ENCODE results near the gene IDH3G. TPM values are rescaled to one million over a fixed set of nuclear protein-coding genes. Genes with fewer than 3 reads are reported as not detected.

IDH3G gene
- total and polyA plus RNA-seq, 3 donors from 2014 or later = 52.4 to 83.1 (median 74.9) TPM

DNA sequence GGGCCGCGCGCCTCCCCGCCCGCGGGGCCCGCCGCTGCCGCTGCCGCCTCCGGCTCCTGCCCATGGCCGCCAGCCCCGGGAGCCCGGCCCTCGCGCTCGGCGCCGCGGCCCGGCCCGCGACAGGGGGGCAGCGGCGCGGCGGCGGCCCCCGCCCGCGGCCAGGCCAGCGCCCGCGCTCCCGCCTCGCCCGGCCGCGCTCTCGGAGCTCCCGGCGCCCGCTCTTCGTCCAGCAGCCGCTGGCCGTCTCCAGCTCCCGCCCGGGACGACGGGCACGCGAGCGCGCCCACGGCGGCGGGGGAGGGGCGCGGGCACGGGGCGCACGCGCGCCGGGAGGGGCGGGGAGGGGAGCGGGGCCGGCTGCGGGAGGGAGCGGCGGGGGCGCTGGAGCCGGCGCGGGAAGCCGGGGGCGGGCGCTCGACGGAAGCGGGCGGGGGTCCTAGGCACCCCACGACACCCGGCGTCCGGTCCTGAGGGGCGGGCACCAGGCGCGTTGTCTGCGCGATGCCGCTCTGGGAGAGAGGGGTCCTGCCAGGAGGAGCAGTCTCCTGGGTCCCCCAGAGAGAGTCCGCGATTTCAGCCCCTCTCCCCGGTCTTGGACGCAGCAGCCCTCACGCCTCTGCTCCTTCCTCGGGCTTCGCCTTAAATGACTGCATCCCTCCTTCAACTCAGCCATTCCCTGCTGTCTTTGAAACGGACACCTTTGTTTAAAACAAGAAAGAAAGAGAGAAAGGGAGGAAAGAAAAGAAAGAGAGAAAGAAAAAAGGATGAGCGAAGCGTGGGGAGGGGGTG, 36.7 kb upstream of the IDH3G start:
- H3K4me3 ChIP-seq = no peak overlapping the region
- no peaks in the 10 kb centered on the region for H3K27me3 ChIP-seq
- intact Hi-C loops (cut with DNase I; ENCODE audit: low total_unique reads) = no loop called here
- 7 to 24% methylated on average over 4 to 8 of the region's 102 CpGs for WGBS, 2 donors
- TF ChIP-seq POLR2A (IDR thresholded peaks at IDR 0.05) = no peak
- TF ChIP-seq, protein P1, sequence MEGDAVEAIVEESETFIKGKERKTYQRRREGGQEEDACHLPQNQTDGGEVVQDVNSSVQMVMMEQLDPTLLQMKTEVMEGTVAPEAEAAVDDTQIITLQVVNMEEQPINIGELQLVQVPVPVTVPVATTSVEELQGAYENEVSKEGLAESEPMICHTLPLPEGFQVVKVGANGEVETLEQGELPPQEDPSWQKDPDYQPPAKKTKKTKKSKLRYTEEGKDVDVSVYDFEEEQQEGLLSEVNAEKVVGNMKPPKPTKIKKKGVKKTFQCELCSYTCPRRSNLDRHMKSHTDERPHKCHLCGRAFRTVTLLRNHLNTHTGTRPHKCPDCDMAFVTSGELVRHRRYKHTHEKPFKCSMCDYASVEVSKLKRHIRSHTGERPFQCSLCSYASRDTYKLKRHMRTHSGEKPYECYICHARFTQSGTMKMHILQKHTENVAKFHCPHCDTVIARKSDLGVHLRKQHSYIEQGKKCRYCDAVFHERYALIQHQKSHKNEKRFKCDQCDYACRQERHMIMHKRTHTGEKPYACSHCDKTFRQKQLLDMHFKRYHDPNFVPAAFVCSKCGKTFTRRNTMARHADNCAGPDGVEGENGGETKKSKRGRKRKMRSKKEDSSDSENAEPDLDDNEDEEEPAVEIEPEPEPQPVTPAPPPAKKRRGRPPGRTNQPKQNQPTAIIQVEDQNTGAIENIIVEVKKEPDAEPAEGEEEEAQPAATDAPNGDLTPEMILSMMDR (IDR thresholded peaks at IDR 0.05) = no peak
- DNase-seq = no peak
- no peaks in the 10 kb centered on the region for H3K9me3 ChIP-seq
- no peaks in the 10 kb centered on the region for H3K36me3 ChIP-seq (ENCODE audit: low read depth, missing control alignments)
- no peak overlapping the region for H3K27ac ChIP-seq
- peaks cover 4% of the 10 kb centered on the region for H3K4me1 ChIP-seq

DNA sequence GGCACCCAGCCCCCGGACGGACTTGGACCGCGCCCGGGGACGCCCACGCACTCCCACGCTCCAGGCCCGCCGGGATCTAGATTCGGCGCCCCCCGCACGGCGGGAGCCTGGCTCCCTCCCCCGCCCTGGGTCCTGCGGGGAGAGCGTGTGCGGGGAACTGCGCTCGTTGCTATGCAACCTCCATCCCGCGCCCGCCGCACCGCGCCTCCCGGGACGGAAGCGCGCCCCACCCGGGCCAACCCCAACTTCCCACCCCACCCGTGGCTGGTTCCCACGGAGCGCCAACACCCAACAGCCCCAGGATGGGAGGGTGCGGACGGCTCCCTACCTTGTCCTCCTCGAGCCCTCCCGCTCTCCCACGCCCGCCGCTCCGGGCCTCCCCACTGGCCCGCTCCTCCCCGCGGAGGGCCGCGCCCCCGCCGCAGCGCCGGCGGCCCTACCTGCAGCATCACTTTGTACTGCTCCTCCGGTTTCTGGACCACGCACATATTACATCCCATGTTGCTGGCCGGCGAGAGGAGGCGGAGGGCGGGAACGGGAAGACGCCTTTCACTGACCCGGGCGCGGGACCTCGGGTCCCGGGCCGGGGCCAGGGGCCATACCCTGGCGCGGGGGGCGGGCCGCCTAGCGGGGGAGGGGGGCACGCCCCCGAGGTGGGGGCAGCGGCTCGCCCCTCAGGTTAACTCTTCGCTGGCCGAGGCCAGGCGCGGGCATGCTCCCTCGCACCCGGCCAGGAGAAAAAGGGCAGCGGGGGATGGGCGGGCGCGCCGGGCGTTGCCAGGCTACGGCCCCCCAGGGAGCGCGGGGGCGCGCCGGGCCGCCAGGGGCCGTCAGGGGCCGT, 35.8 kb upstream of the IDH3G start, which contains the start of gene PDZD4:
Gene PDZD4, minus strand, starts transcription at position 746 of the 841 bp plus-strand sequence. Its CDS starts 246 bp downstream, at position 500.
- TF ChIP-seq, protein P1 (IDR thresholded peaks at IDR 0.05) = no peak
- TF ChIP-seq POLR2A (IDR thresholded peaks at IDR 0.05) = no peak
- H3K36me3 ChIP-seq (ENCODE audit: low read depth, missing control alignments) = no peaks in the 10 kb centered on the region
- H3K9me3 ChIP-seq = no peaks in the 10 kb centered on the region
- DNase-seq = no peak
- intact Hi-C loops (cut with DNase I; ENCODE audit: low total_unique reads) = no loop called here
- H3K4me3 ChIP-seq = peak within 1 kb of the TSS; percentile 4 to 44
- H3K27ac ChIP-seq = no peak within 1 kb of the TSS
- 0% methylated on average over 3 of the region's 97 CpGs; no CpG with 5 or more reads in 1 of the 2 donors for WGBS, 2 donors
- H3K27me3 ChIP-seq = no peaks in the 10 kb centered on the region
- H3K4me1 ChIP-seq = peaks cover 4% of the 10 kb centered on the region

GRCh38 chrX:153829549-153829798, 35.3 kb upstream of the IDH3G start:
- Histone ChIP-seq H3K27me3 (no peaks in the 10 kb centered on the region), H3K27ac (no peak overlapping the region), H3K9me3 (no peaks in the 10 kb centered on the region), H3K36me3 (ENCODE audit: low read depth, missing control alignments) (no peaks in the 10 kb centered on the region), H3K4me1 (peaks cover 4% of the 10 kb centered on the region), H3K4me3 (peak overlapping the region; percentile 4 to 44)
- no peak for TF ChIP-seq POLR2A (IDR thresholded peaks at IDR 0.05)
- TF ChIP-seq, protein P1 (IDR thresholded peaks at IDR 0.05) = no peak
- intact Hi-C loops (cut with DNase I; ENCODE audit: low total_unique reads) = no loop called here
- DNase-seq = no peak
- no CpG with 5 or more reads among the region's 27 CpGs for WGBS, 2 donors

DNA sequence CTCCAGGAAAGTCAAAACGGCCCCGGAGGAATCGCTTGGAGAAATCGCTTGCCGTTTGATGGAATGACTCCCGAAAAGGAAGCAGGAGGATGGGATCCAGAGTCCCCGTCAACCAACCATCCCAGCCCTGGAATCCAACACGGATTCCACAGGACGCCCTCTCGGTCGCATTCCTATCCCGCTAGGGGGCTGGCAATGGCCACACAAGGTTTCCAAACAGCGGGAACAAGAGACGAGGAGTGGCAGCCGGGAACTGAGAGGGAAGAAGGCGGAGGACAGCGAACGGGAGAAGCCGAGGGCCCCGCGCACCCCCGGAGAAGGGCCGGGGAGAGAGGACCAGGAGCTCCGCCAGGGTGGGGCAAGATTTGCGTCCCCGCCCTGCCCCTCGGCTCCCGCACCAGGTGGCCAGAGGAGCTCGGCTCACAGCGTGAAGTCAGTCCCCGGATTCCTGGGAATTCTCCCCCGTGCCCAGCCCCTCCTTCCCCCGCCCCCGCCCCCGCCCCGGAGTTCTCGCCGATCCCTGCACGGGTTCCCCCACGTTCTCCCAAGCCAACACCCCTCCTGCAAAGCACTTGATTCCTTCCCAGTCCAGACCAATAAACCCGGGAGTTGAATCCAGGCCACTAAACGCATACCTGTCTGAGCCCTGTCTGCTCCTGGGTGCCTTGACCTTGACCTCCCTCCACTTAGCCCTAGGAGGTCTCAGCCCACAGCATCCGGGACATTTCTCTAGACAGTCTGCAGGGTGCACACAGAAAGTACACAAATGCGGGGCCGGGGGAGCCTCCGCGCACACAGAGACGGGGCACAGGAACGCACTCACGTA, 34.8 kb upstream of the IDH3G start:
- intact Hi-C loops (cut with DNase I; ENCODE audit: low total_unique reads) = no loop called here

More for the DNA sequence above, 34.8 kb upstream of the IDH3G start:
- Histone ChIP-seq H3K27me3 (no peaks in the 10 kb centered on the region), H3K27ac (no peak overlapping the region), H3K4me3 (no peak overlapping the region), H3K36me3 (ENCODE audit: low read depth, missing control alignments) (no peaks in the 10 kb centered on the region), H3K4me1 (peaks cover 4% of the 10 kb centered on the region), H3K9me3 (no peaks in the 10 kb centered on the region)
- TF ChIP-seq, protein P1 (IDR thresholded peaks at IDR 0.05) = no peak
- TF ChIP-seq POLR2A (IDR thresholded peaks at IDR 0.05) = no peak
- no peak for DNase-seq
- 2% methylated on average over 24 of the region's 50 CpGs; no CpG with 5 or more reads in 1 of the 2 donors for WGBS, 2 donors

All from testis (tissue), 3 donors.